GM19035 (cell line): Measurements from ENCODE around the gene FAM209B.
"Not testable (repeated sequence)": the region's sequence is repeated elsewhere in the genome, so short reads cannot be mapped to it uniquely, and the experiment has no call there.

ENCODE experiments used
- ATAC-seq: cut with Tn5 transposase; IDR thresholded peaks from one replicate; pipeline ENCODE4 v1.9.1; 2021; ENCODE audit not compliant: unreplicated experiment

Gene FAM209B

GRCh38 chr20:56532946-56533345 is at the start of gene FAM209B:
Gene FAM209B (plus strand): TSS chr20:56533246. CDS start chr20:56533342, 96 bp downstream.
- not testable (repeated sequence) for ATAC-seq

- no peak for ATAC-seq
Measured at GRCh38 chr20:56483970-56484369, 49.1 kb upstream of the FAM209B start.

DNA sequence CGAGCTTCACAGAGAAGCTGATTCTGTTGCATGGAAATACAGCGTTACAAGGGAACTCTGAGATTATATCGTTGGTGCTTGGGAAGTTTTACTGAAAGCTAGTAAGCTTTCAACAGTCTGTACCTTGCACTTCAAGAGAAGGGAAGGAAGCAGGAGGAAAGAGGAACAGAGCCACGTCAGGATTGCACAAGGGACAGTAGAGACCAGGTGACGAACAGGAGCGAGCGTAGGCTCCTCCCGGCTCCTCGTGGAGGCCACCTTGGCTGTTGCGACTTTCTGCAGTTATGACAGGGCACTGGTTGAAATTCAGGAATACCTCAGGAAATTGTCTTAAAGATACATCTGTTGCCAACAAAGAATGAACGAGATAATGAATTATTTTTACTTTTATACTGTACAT is 45.8 kb upstream of the FAM209B start:
- ATAC-seq: no peak

DNA sequence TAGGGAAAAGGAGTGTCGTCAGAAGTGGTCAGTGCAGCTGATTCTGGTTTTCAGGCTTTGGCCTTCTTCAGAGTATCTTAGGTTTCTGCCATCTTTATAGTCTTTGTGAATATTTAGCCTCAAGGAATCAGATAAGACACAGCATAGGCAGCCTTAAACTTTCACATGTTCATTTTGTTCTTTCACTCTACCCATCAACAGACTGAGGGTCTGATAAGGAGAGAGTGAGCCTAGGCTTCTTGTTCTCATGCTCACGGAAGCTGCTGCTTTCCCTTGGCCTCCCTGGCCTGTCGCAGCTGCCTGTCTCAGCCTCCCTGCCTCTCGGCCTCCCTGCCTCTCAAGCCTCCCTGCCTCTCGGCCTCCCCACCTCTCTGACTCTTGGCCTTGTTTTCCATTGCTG is 44.5 kb upstream of the FAM209B start:
- ATAC-seq: no peak

DNA sequence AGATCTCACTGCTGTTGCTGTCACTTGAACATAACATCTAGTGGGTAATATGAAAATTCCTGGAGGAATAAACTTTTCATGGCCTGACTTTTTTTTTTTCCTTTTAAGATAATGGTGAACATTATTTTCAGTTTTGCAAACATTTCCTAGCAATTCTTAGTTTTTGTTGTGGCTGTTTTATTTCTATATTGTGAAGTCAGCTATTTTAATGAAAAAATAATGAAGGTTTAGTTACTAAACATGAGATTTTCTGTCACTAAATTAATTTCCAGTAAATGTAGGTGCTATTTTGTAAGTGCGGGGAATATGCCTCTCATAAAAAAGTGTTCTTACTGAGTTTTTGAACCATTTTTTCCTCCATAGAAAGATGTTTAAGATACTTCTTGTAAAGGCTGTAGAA is 31.9 kb upstream of the FAM209B start:
- no peak for ATAC-seq

- no peak for ATAC-seq
Measured at GRCh38 chr20:56503916-56504315, 29.1 kb upstream of the FAM209B start.

GRCh38 chr20:56504373-56505005 is 28.6 kb upstream of the FAM209B start:
- no peak for ATAC-seq

- no peak for ATAC-seq
Measured at GRCh38 chr20:56506103-56506502, 26.9 kb upstream of the FAM209B start.

DNA sequence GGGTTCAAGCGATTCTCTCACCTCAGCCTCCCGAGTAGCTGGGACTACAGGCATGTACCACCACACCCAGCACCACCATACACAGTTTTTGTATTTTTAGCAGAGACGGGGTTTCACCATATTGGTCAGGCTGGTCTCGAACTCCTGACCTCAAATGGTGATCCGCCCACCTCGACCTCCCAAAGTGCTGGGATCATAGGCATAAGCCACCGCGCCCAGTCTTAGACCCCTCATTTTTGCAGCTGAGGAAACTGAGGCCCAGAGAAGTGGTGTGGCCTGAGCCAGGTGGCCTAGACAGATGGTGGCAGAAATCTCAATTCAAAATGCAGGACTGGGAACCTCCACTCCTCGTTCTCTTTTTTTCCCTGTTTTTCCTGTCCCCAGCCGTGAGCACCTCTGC is 21.1 kb upstream of the FAM209B start:
- ATAC-seq: no peak

GRCh38 chr20:56513161-56514150 is 19.6 kb upstream of the FAM209B start:
- ATAC-seq: no peak

DNA sequence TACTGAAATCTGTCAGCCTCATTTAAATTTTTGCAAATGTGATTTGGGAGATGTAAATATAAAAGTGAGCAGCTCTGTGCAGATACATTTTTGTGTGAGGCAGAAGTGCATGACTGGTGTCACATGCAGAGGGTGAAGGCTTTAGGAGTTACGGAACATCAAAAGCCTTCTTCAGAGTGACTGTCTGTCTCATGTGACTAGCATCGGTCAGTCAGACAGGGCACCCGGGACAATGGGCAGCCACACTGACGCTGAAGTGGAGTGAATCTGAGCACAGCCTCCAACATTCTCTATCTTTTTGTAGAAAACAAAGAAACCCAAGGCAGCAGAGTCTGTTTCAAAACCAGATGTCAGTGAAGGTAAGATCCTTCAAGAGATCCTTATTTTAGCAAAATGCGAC is 16.4 kb upstream of the FAM209B start:
- ATAC-seq: no peak

DNA sequence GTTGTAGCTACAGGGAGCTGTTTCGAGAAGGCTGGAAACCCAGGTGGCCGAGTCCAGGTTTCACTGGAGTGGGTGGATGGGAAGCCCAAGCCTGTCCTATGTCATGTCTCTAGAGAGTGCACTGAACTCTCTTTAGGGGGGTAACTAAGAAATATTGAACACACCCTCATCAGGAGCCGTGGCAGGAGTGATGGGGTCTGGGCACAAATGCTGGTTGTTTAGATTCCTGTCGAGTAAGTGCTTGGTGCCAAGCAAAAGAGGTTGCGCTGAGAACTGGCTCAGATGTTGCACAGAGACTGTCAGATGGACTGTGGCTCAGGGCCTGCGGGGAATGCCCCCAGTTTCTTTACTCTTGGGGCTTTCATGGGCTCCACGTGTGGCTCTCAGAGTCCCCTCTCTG is 15.8 kb upstream of the FAM209B start:
- no peak for ATAC-seq

- no peak for ATAC-seq
Measured at GRCh38 chr20:56517641-56518040, 15.4 kb upstream of the FAM209B start.

GRCh38 chr20:56518126-56518525 is 14.9 kb upstream of the FAM209B start:
- ATAC-seq: no peak

GRCh38 chr20:56518721-56519398 is 14.2 kb upstream of the FAM209B start:
- no peak for ATAC-seq

DNA sequence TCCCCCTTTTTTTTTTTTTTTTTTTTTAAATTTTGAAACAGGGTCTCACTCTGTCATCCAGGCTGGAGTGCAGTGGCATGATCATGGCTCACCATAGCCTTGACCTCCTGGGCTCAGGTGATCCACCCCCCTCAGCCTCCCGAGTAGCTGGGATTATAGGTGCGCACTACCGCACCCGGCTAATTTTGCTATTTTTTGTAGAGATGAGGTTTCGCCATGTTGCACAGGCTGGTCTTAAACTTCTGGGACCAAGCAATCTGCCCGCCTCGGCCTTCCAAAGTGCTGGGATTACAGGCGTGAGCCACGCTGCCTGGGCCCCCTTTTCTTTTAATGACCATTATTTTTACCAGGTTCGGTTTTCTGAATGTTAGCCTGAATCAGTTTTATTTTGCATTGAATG is 13.5 kb upstream of the FAM209B start:
- ATAC-seq: no peak

- ATAC-seq: no peak
Measured at GRCh38 chr20:56520180-56520579, 12.9 kb upstream of the FAM209B start.

DNA sequence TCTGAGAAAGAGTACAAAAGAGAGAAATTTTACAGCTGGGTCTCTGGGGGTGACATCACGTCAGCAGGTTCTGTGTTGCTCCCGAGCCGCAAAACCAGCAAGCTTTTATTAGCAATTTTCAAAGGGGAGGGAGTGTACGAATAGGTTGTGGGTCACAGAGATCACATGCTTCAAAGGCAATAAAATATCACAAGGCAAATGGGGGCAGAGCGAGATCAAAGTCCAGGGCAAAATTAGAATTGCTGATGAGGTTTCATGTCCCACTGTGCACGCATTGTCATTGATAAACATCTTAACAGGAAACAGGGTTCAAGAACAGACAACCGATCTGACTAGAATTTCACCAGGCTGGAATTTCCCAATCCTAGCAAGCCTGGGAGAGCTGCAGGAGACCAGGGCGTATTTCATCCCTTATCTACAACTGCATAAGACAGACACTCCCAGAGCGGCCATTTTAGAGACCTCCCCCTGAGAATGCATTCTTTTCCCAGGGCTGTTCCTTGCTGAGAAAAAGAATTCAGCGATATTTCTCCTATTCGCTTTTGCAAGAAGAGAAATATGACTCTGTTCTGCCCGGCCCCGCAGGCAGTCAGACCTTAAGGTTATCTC is 12.2 kb upstream of the FAM209B start:
- ATAC-seq: not testable (repeated sequence)

- ATAC-seq: no peak
Measured at GRCh38 chr20:56522311-56522710, 10.7 kb upstream of the FAM209B start.

DNA sequence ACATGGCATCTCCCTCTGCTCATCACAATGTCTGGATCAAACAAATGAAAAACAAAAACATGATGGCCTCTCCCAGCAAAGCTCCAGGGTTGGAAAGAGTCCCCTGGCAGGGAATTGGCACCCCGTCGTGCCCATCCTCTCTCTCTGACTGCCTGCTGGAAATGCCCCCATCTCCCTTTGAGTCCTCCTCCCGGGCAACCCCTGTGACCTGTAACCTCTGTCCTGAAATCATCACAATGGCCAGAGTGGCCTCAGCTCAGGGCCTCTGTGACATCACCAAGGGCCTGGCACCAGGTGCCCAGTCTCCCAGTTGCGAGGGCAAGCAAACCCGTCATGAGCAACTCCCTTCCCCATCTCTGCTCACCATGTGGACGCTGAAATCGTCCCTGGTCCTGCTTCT is 8.6 kb upstream of the FAM209B start, which contains the start of gene FAM209A:
Gene FAM209A (plus strand): TSS at position 301 of the 400 bp plus-strand sequence. CDS start 65 bp downstream, at position 366.
- not testable (repeated sequence) for ATAC-seq

DNA sequence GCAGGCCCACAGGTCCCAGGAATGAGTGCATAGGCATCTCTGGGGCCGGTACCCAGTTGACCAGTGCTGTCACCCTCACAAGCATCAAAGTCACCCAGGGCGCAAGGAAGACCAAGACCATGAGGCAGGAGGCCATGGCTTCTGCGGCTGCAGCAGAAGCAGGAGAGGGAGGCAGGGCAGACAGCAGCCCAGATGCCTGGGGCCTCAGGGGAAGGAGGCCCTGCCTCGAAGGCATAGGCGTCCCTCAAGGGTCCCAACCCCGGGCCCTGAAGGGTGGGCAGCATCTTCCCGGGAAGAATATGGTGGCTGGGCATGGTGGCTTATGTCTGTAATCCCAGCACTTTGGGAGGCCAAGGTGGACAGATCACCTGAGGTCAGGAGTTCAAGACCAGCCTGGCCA is 5.5 kb upstream of the FAM209B start:
- ATAC-seq: no peak
